ENCODE data around the gene CREB1.

The CREB1 gene

GRCh38 chr2:207546822-207547221 lies 17.1 kb downstream of the CREB1 start:
- TF ChIP-seq SPI1 (IDR thresholded peaks at IDR 0.05; ENCODE audit: borderline replicate concordance, low read depth): no peak
- no peak for TF ChIP-seq CTCF (IDR thresholded peaks at IDR 0.05; ENCODE audit: insufficient read depth, low read length)
- TF ChIP-seq REST (IDR thresholded peaks at IDR 0.05; ENCODE audit: insufficient replicate concordance, low read depth): no peak
- Histone ChIP-seq H3K27ac (replicated peaks) (no peak overlapping the region), H3K27me3 (ENCODE audit: insufficient read depth, poor library complexity, severe bottlenecking) (no peaks in the 10 kb centered on the region), H3K4me3 (replicated peaks; ENCODE audit: insufficient read depth, low read length) (no peak overlapping the region)
- no peak for DNase-seq (ENCODE audit: low read depth in 1 of 2, low spot score in 1 of 2)

- Histone ChIP-seq H3K27me3 (ENCODE audit: insufficient read depth, poor library complexity, severe bottlenecking) (no peaks in the 10 kb centered on the region), H3K4me3 (replicated peaks; ENCODE audit: insufficient read depth, low read length) (no peak overlapping the region), H3K27ac (replicated peaks) (no peak overlapping the region)
- TF ChIP-seq SPI1 (IDR thresholded peaks at IDR 0.05; ENCODE audit: borderline replicate concordance, low read depth) (no peak), CTCF (IDR thresholded peaks at IDR 0.05; ENCODE audit: insufficient read depth, low read length) (no peak), REST (IDR thresholded peaks at IDR 0.05; ENCODE audit: insufficient replicate concordance, low read depth) (no peak), POLR2AphosphoS5 (IDR thresholded peaks at IDR 0.05; ENCODE audit: low read depth) (no peak), GABPA (IDR thresholded peaks at IDR 0.05; ENCODE audit: low read depth) (no peak)
- DNase-seq (ENCODE audit: low read depth in 1 of 2, low spot score in 1 of 2): no peak
Observed at GRCh38 chr2:207549145-207549544, 19.4 kb downstream of the CREB1 start.

- H3K27me3 ChIP-seq (ENCODE audit: insufficient read depth, poor library complexity, severe bottlenecking): no peaks in the 10 kb centered on the region
- H3K4me3 ChIP-seq (replicated peaks; ENCODE audit: insufficient read depth, low read length): no peak overlapping the region
- DNase-seq (ENCODE audit: low read depth in 1 of 2, low spot score in 1 of 2): no peak
- H3K27ac ChIP-seq (replicated peaks): no peak overlapping the region
- TF ChIP-seq CTCF (IDR thresholded peaks at IDR 0.05; ENCODE audit: insufficient read depth, low read length) (no peak), POLR2AphosphoS5 (IDR thresholded peaks at IDR 0.05; ENCODE audit: low read depth) (no peak), GABPA (IDR thresholded peaks at IDR 0.05; ENCODE audit: low read depth) (no peak), SPI1 (IDR thresholded peaks at IDR 0.05; ENCODE audit: borderline replicate concordance, low read depth) (no peak), REST (IDR thresholded peaks at IDR 0.05; ENCODE audit: insufficient replicate concordance, low read depth) (no peak)
Observed at GRCh38 chr2:207558079-207558491, 28.3 kb downstream of the CREB1 start.
